Measurements from ENCODE around the gene CANX.
"Not testable (repeated sequence)": the region's sequence is repeated elsewhere in the genome, so short reads cannot be mapped to it uniquely, and the experiment has no call there.

CANX gene, protein sequence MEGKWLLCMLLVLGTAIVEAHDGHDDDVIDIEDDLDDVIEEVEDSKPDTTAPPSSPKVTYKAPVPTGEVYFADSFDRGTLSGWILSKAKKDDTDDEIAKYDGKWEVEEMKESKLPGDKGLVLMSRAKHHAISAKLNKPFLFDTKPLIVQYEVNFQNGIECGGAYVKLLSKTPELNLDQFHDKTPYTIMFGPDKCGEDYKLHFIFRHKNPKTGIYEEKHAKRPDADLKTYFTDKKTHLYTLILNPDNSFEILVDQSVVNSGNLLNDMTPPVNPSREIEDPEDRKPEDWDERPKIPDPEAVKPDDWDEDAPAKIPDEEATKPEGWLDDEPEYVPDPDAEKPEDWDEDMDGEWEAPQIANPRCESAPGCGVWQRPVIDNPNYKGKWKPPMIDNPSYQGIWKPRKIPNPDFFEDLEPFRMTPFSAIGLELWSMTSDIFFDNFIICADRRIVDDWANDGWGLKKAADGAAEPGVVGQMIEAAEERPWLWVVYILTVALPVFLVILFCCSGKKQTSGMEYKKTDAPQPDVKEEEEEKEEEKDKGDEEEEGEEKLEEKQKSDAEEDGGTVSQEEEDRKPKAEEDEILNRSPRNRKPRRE

GRCh38 chr5:179698935-179699615 lies at the start of gene CANX:
TSS of gene CANX (plus strand) at chr5:179698967. CDS start at chr5:179705682, 6,715 bp downstream.
- H3K4me3 ChIP-seq (ENCODE audit: low read depth, low read length): peak within 1 kb of the TSS; percentile 96
- no peak for DNase-seq (ENCODE audit: low read depth)
- TF ChIP-seq, protein P1, sequence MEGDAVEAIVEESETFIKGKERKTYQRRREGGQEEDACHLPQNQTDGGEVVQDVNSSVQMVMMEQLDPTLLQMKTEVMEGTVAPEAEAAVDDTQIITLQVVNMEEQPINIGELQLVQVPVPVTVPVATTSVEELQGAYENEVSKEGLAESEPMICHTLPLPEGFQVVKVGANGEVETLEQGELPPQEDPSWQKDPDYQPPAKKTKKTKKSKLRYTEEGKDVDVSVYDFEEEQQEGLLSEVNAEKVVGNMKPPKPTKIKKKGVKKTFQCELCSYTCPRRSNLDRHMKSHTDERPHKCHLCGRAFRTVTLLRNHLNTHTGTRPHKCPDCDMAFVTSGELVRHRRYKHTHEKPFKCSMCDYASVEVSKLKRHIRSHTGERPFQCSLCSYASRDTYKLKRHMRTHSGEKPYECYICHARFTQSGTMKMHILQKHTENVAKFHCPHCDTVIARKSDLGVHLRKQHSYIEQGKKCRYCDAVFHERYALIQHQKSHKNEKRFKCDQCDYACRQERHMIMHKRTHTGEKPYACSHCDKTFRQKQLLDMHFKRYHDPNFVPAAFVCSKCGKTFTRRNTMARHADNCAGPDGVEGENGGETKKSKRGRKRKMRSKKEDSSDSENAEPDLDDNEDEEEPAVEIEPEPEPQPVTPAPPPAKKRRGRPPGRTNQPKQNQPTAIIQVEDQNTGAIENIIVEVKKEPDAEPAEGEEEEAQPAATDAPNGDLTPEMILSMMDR (conservative IDR thresholded peaks at IDR 0.05; ENCODE audit: low read depth, low read length): no peak

GRCh38 chr5:179649166-179649703 lies 49.5 kb upstream of the CANX start:
- DNase-seq (ENCODE audit: low read depth); H3K4me3 ChIP-seq (ENCODE audit: low read depth, low read length): not testable (repeated sequence)

GRCh38 chr5:179650245-179650644 lies 48.5 kb upstream of the CANX start:
- not testable (repeated sequence) for DNase-seq (ENCODE audit: low read depth); H3K4me3 ChIP-seq (ENCODE audit: low read depth, low read length)

DNA sequence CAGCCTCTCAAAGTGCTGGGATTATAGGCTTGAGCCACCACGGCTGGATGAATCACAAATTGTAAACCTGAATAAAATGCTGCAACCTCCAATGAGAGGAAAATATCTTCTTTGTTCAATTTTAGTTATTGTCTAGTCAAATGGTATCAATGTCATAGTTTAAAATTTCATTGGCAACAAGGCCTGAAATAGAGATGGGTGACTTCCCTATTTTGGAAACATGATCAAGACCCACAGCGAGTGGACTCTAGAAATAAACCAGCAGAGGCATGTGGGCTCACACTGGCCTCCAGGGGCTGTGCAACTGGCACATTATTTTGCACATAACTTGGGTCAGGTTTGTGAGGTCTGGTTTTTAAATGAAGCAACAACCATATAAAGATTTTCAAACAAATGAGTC lies 45.6 kb upstream of the CANX start:
- H3K4me3 ChIP-seq (ENCODE audit: low read depth, low read length); DNase-seq (ENCODE audit: low read depth): not testable (repeated sequence)

GRCh38 chr5:179657302-179658178 lies 41.2 kb upstream of the CANX start:
- not testable (repeated sequence) for DNase-seq (ENCODE audit: low read depth)
- peak overlapping the region; percentile 34 for H3K4me3 ChIP-seq (ENCODE audit: low read depth, low read length)

- H3K4me3 ChIP-seq (ENCODE audit: low read depth, low read length): peak overlapping the region; percentile 49
- peak; percentile 54 for DNase-seq (ENCODE audit: low read depth)
These were observed 40.4 kb upstream of the CANX start for GRCh38 chr5:179658179-179658856.

GRCh38 chr5:179661647-179662046 lies 37.1 kb upstream of the CANX start:
- DNase-seq (ENCODE audit: low read depth); H3K4me3 ChIP-seq (ENCODE audit: low read depth, low read length): not testable (repeated sequence)

GRCh38 chr5:179668391-179668790 lies 30.4 kb upstream of the CANX start:
- no peak overlapping the region for H3K4me3 ChIP-seq (ENCODE audit: low read depth, low read length)
- peak; percentile 80 for DNase-seq (ENCODE audit: low read depth)
- TF ChIP-seq, protein P1 (conservative IDR thresholded peaks at IDR 0.05; ENCODE audit: low read depth, low read length): peak; percentile 98

DNA sequence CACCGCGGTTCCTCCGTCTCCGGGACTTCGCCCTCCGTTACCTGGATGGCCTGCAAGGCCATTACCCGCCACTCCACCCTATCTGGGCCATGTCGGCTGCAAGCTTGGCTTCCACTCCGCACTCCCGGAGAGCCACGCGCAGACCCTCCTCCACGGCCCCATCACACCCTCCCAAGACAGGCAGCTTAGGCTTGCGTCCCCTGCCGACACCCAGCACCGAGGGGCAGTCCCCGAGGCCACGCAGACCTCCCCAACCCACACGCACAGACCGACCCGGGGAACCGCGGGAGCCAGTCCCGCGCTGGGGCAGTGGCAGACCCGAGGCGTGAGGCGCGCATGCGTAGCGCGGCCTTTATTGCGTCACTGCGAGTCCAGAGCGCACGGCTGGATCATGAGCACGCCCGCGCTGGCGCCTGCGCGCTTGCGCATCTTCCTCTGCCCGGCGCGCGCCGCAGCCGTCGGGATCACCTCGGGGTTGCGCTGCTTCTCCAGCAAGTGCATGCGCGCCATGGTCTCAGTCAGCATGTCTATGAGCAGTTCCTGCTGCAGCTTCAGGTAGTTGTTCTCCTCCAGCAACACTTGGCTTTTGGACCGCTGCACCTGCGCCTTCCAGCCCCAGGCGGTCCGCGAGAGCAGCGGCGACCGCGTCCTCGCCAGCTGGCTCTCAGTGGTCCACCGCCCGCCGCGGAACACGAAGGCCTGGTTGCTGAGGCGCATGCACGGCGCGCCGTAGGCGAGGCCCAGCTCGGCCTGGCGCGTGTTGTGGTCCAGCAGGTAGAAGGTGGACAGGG lies 20.3 kb upstream of the CANX start:
- H3K4me3 ChIP-seq (ENCODE audit: low read depth, low read length): peak overlapping the region; percentile 98
- peak; percentile 96 for DNase-seq (ENCODE audit: low read depth)
- TF ChIP-seq, protein P1 (conservative IDR thresholded peaks at IDR 0.05; ENCODE audit: low read depth, low read length): no peak

Measured in choroid plexus epithelial cell (primary cell).